HG02973 (cell line): ENCODE data around the gene PCDHGA1.
"Not testable (repeated sequence)": the region's sequence is repeated elsewhere in the genome, so short reads cannot be mapped to it uniquely, and the experiment has no call there.

Experiments used
- ATAC-seq: cut with Tn5 transposase; IDR thresholded peaks from one replicate; pipeline ENCODE4 v1.9.1; 2021; ENCODE audit warnings: moderate library complexity; ENCODE audit not compliant: unreplicated experiment

PCDHGA1 gene

DNA sequence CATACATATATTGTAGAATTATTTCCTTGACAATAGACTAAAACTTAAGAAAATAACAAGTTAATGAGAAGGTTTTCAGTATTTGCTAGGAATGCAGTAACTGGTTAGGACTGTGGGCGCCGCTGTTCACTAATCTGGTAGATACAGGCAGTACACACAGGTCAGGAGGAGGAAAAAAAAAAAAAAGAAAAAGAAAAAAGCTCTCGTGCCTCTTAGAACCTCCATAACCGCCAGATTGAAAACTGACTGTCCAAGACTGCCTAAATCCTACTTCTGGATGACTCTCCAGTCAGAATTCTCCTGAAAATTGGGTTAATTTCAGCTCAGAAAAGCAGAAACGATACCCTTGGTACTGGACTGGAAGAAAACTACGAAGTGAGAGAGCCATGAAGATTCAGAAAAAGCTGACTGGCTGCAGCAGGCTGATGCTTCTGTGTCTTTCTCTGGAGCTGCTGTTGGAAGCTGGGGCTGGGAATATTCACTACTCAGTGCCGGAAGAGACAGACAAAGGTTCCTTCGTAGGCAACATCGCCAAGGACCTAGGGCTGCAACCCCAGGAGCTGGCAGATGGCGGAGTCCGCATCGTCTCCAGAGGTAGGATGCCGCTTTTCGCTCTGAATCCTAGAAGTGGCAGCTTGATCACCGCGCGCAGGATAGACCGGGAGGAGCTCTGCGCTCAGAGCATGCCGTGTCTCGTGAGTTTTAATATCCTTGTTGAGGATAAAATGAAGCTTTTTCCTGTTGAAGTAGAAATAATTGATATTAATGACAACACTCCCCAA is at the start of gene PCDHGA1:
Gene PCDHGA1, plus strand, starts transcription at position 216 of the 782 bp plus-strand sequence.
- no peak for ATAC-seq

DNA sequence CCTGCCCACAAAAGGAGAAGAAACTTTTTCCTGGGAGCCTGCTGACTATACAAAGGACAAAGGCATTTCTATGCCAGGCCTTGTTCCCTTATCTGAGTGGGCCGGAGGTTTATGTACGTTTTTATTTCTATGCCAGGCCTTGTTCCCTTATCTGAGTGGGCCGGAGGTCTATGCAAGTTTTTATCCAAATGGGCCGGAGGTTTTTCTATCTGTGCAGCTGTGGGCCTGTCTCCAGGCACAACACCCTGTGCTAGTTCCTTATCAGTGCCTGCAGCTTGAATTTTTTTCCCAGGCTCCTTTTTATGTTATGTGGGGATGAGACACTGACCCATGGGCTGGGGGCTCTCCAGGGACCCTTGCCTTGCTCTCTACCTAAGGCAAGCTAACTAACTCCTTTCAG is 31.9 kb upstream of the PCDHGA1 start:
- no peak for ATAC-seq

GRCh38 chr5:141303756-141304155 is 26.6 kb upstream of the PCDHGA1 start, which contains the start of gene SLC25A2:
Gene SLC25A2 (minus strand): TSS chr5:141304049. CDS start chr5:141303865, 184 bp downstream.
- ATAC-seq, result no peak

GRCh38 chr5:141306630-141307029 is 23.7 kb upstream of the PCDHGA1 start:
- ATAC-seq, result no peak

DNA sequence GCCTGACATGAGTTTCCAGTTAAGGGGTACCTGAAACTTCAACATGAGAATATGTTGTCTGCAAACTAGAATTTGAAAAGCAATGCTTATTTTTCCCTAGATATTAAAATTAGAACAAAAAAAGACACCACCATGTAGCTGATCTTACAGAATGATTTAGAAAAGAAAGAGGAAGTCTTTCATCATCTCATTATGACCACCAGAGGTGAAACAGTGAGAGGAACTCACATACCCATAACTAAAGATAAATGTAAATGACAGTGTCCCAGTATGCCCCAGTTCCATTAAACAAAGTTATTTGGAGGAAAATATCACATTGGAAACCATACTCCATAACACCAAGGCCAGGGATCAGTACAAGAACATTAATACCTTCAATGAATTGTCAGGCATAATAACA is 16.6 kb upstream of the PCDHGA1 start:
- ATAC-seq, result no peak

GRCh38 chr5:141316963-141317362 is 13.4 kb upstream of the PCDHGA1 start:
- ATAC-seq, result not testable (repeated sequence)

- ATAC-seq, result no peak
These were observed 11.1 kb upstream of the PCDHGA1 start for GRCh38 chr5:141319202-141319601.

GRCh38 chr5:141319699-141320098 is 10.6 kb upstream of the PCDHGA1 start:
- ATAC-seq, result no peak

DNA sequence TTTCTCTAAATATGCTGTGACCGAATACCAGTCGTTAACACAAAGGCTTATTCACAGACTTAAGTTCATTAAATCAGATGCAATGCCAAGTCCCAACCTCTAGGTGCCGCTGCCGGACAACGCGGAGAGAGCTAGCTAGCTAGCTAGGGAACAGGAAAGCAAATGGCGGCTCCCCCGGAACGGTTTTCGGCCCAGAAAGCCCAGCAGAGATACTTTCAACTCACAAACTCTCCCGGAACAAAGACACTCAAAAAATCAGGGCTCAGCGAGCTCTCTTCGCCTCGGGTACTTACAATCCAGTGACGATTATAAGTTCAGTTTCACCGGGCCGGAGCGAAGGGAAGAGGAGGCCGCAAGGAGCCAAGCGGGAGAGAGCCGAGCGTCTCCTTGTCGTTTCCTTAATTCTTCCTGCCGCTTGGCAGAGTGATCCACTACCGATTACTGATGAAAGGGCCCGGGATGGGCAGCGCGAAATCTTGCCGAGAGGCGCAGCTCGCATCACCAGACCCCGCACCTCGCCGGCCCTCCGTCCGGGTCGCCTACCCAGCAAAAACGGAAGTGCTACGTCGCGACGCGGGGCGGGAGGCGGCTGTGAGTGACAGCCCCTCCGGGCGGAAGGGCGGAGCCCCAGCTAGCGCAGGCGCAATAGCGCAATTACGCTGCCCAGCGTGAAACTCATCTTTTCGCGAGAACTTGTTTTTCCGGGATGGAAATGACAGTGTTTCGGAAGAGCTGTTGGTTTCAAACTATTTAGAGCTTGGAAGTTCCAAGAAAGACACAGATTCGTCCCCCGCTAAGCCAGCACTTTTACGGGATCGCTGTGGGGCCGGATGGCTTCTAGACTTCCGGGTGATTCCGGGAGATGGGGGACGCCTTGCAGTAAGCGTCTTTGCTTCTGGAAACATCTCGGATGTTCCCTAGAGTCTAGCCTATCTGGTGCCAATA is 9.8 kb upstream of the PCDHGA1 start, which contains the start of gene TAF7:
Gene TAF7, minus strand, starts transcription at position 560 of the 945 bp plus-strand sequence. CDS start 740 bp downstream, outside the sequence.
- ATAC-seq, result peak; percentile 91

GRCh38 chr5:141322261-141322660 is 8.1 kb upstream of the PCDHGA1 start:
- no peak for ATAC-seq

GRCh38 chr5:141326088-141326854 is 4.0 kb upstream of the PCDHGA1 start:
- peak; percentile 75 for ATAC-seq

GRCh38 chr5:141328231-141328630 is 2.1 kb upstream of the PCDHGA1 start:
- no peak for ATAC-seq

DNA sequence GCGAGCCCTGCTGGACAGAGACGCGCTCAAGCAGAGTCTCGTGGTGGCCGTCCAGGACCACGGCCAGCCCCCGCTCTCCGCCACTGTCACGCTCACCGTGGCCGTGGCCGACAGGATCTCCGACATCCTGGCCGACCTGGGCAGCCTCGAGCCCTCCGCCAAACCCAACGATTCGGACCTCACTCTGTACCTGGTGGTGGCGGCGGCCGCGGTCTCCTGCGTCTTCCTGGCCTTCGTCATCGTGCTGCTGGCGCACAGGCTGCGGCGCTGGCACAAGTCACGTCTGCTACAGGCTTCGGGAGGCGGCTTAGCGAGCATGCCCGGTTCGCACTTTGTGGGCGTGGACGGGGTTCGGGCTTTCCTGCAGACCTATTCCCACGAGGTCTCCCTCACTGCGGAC is 2.3 kb downstream of the PCDHGA1 start:
- not testable (repeated sequence) for ATAC-seq

- ATAC-seq, result peak; percentile 60
These were observed 8.4 kb downstream of the PCDHGA1 start, which contains the start of gene PCDHGA2 for GRCh38 chr5:141338538-141339306. Gene PCDHGA2 (plus strand): TSS chr5:141338760.

- ATAC-seq, result not testable (repeated sequence)
These were observed 10.6 kb downstream of the PCDHGA1 start for GRCh38 chr5:141340781-141341354.

- no peak for ATAC-seq
These were observed 12.5 kb downstream of the PCDHGA1 start for GRCh38 chr5:141342773-141343172.

- no peak for ATAC-seq
These were observed 13.1 kb downstream of the PCDHGA1 start, which contains the start of gene PCDHGA3 for GRCh38 chr5:141343242-141343952. Gene PCDHGA3 (plus strand): TSS chr5:141343829. CDS start chr5:141344034, 205 bp downstream.

GRCh38 chr5:141343953-141344463 is 13.7 kb downstream of the PCDHGA1 start:
- no peak for ATAC-seq

- no peak for ATAC-seq
These were observed 15.0 kb downstream of the PCDHGA1 start for GRCh38 chr5:141345327-141345726.
